HepG2 (cell line): ENCODE measurements around the gene ZNF316. TPM values are rescaled to one million over a fixed set of nuclear protein-coding genes. Genes with fewer than 3 reads are reported as not detected.
A peak's percentile ranks its signal among the peaks of the same experiment; 100 is the strongest.

Source experiments
- AGO2 ChIP-seq: fragments of 200-400 bp; formaldehyde crosslinking; optimal IDR thresholded peaks from 2 replicates; pipeline ENCODE3; 2017; ENCODE audit warnings: mild to moderate bottlenecking, low read depth, low read length, moderate library complexity
- ATF7 ChIP-seq, 2 experiments: fragments of 450-650 bp in 1 of 2; sonication (generic) in 1 of 2; formaldehyde crosslinking in 1 of 2; IDR thresholded peaks; 2 replicates each; pipeline versions ENCODE4 v1.4.0 to v1.6.1; 2016 to 2020; ENCODE audit warnings: antibody characterized with exemption in 1 of 2, mild to moderate bottlenecking in 1 of 2, missing genetic modification reagents in 1 of 2
- DMTF1 ChIP-seq: sonication (generic); formaldehyde crosslinking; IDR thresholded peaks from 2 replicates; pipeline ENCODE4 v1.4.0; 2020; ENCODE audit warnings: mild to moderate bottlenecking, missing genetic modification reagents
- HNF1B ChIP-seq: sonication (generic); formaldehyde crosslinking; IDR thresholded peaks from 2 replicates; pipeline ENCODE4 v1.5.1; 2020; ENCODE audit warnings: mild to moderate bottlenecking, moderate library complexity, missing genetic modification reagents
- KMT2B ChIP-seq: IDR thresholded peaks from 2 replicates; pipeline ENCODE4 v1.6.1; 2016; ENCODE audit warnings: missing genetic modification reagents, missing compliant biosample characterization
- MTF1 ChIP-seq: sonication (generic); formaldehyde crosslinking; IDR thresholded peaks from 2 replicates; pipeline ENCODE4 v1.5.0; 2020; ENCODE audit warnings: missing genetic modification reagents
- NONO ChIP-seq, 2 experiments: fragments of 450-650 bp in 1 of 2; sonication (generic) in 1 of 2; formaldehyde crosslinking in 1 of 2; IDR thresholded peaks in 1 of 2; conservative IDR thresholded peaks in 1 of 2; 2 replicates each; pipeline versions ENCODE4 v1.6.1 to v1.8.0; 2017 to 2022; ENCODE audit warnings: mild to moderate bottlenecking in 1 of 2, missing genetic modification reagents in 1 of 2, moderate library complexity in 1 of 2
- PHF5A ChIP-seq: IDR thresholded peaks from one replicate; pipeline ENCODE4 v1.6.1; 2018; ENCODE audit warnings: low read depth, missing genetic modification reagents; ENCODE audit not compliant: unreplicated experiment
- SOX6 ChIP-seq, 2 experiments: fragments of 450-650 bp in 1 of 2; sonication (generic) in 1 of 2; formaldehyde crosslinking in 1 of 2; IDR thresholded peaks; 2 replicates each; pipeline versions ENCODE4 v1.4.0 to v1.6.1; 2017 to 2020; ENCODE audit warnings: antibody characterized with exemption in 1 of 2, mild to moderate bottlenecking in 1 of 2, missing genetic modification reagents in 1 of 2
- TCF12 ChIP-seq, 2 experiments: fragments of 450-650 bp in 1 of 2; sonication (generic) in 1 of 2; formaldehyde crosslinking in 1 of 2; IDR thresholded peaks; 2 replicates each; pipeline versions ENCODE4 v1.6.1 to v1.8.0; 2017 to 2022; ENCODE audit warnings: antibody characterized with exemption in 1 of 2, mild to moderate bottlenecking in 1 of 2, missing genetic modification reagents in 1 of 2, moderate library complexity in 1 of 2
- THAP9 ChIP-seq: sonication (generic); formaldehyde crosslinking; IDR thresholded peaks from 2 replicates; pipeline ENCODE4; 2020; ENCODE audit warnings: missing genetic modification reagents, mild to moderate bottlenecking, borderline replicate concordance
- TOPORS ChIP-seq: sonication (generic); formaldehyde crosslinking; IDR thresholded peaks from 2 replicates; pipeline ENCODE4 v1.8.0; 2023; ENCODE audit warnings: mild to moderate bottlenecking, missing genetic modification reagents
- ZBTB2 ChIP-seq: sonication (generic); formaldehyde crosslinking; IDR thresholded peaks from 2 replicates; pipeline ENCODE4 v1.8.0; 2022; ENCODE audit warnings: low read depth, missing genetic modification reagents
- ZNF234 ChIP-seq: sonication (generic); formaldehyde crosslinking; conservative IDR thresholded peaks from 2 replicates; pipeline ENCODE4 v1.5.1; 2020; ENCODE audit warnings: mild to moderate bottlenecking, missing genetic modification reagents
- ZNF468 ChIP-seq: sonication (generic); formaldehyde crosslinking; IDR thresholded peaks from 2 replicates; pipeline ENCODE4 v1.8.0; 2022; ENCODE audit warnings: mild to moderate bottlenecking, moderate library complexity, missing genetic modification reagents
- ZNF530 ChIP-seq: sonication (generic); formaldehyde crosslinking; IDR thresholded peaks from 2 replicates; pipeline ENCODE4 v1.5.0; 2020; ENCODE audit warnings: low read depth, mild to moderate bottlenecking, missing genetic modification reagents
- ZNF557 ChIP-seq: sonication (generic); formaldehyde crosslinking; IDR thresholded peaks from 2 replicates; pipeline ENCODE4 v1.4.0; 2020; ENCODE audit warnings: missing genetic modification reagents
- ZNF788 ChIP-seq: sonication (generic); formaldehyde crosslinking; IDR thresholded peaks from 2 replicates; pipeline ENCODE4 v1.5.0; 2020; ENCODE audit warnings: mild to moderate bottlenecking, missing genetic modification reagents, borderline replicate concordance
- polyA plus RNA-seq, 8 experiments: library from polyadenylated mRNA; depleted of rRNA in 3 of 8; stranded (reverse) in 7 of 8; unstranded in 1 of 8; fragments of >200 nt; fragmentation: Illumina TruSeq in 4 of 8; extraction: Trizol in 4 of 8; gene quantifications; 2 replicates each; pipeline versions ENCODE4 v1.2.1 to v1.2.3, GENCODE V29; 2011 to 2016; ENCODE audit warnings: low read depth in 4 of 8, missing spikeins in 1 of 8, mixed read lengths in 1 of 8; ENCODE audit not compliant: insufficient read depth in 1 of 8
- total RNA-seq, 5 experiments: library from RNA; depleted of rRNA; stranded (reverse); fragments of >200 nt; fragmentation: Illumina TruSeq; extraction: Trizol; gene quantifications; 2 replicates each; pipeline ENCODE4 v1.2.3, GENCODE V29; 2016; ENCODE audit warnings: low read depth in 1 of 5

Gene ZNF316
- total and polyA plus RNA-seq, 2 of the 13 experiments (the other 11 are each of a cell fraction or from before 2014, with no cell fraction given): 4.3 to 9.9 TPM

GRCh38 chr7:6636741-6637543, at the start of gene ZNF316 (continued):
- TF ChIP-seq ZBTB2 (CRISPR knock-in tag) (0 out of 2 replicates have a peak, but pooled peaks have one; percentile 54), PHF5A (CRISPR knock-in tag) (no peak), HNF1B (CRISPR knock-in tag) (no peak), KMT2B (CRISPR knock-in tag) (no peak), NONO (IDR thresholded peaks at IDR 0.05) (no peak), NONO (CRISPR knock-in tag; conservative IDR thresholded peaks at IDR 0.05) (0 out of 2 replicates have a peak, but pooled peaks have one; percentile 29), TCF12 (IDR thresholded peaks at IDR 0.05) (no peak), TCF12 (CRISPR knock-in tag; IDR thresholded peaks at IDR 0.05) (0 out of 2 replicates have a peak, but pooled peaks have one; percentile 37), ZNF530 (CRISPR knock-in tag) (no peak), ZNF234 (CRISPR knock-in tag) (no peak), DMTF1 (CRISPR knock-in tag) (no peak), ATF7 (IDR thresholded peaks at IDR 0.05) (no peak), ATF7 (CRISPR knock-in tag; IDR thresholded peaks at IDR 0.05) (0 out of 2 replicates have a peak, but pooled peaks have one; percentile 23), ZNF788 (peak; percentile 26; the same call in 1 of the 2 replicates), AGO2 (peak; percentile 22), SOX6 (IDR thresholded peaks at IDR 0.05) (no peak), SOX6 (CRISPR knock-in tag; IDR thresholded peaks at IDR 0.05) (no peak), ZNF468 (CRISPR knock-in tag) (no peak), ZNF557 (CRISPR knock-in tag) (no peak), THAP9 (no peak), TOPORS (CRISPR knock-in tag) (peak; percentile 36; the same call in 1 of the 2 replicates), MTF1 (CRISPR knock-in tag) (no peak)
